Stimulated activated CD4-positive, alpha-beta T cell treated with anti-CD3 and anti-CD28 coated beads, Interleukin-15, amount 100 ng/mL, for 1 hour (primary cell): Measurements from ENCODE around the gene MRI1.
"Not testable (repeated sequence)": the region's sequence is repeated elsewhere in the genome, so short reads cannot be mapped to it uniquely, and the experiment has no call there.

Experiments used
- DNase-seq, 2 donors: peaks; one replicate each; pipeline ENCODE4 v3.0.0-alpha.2; 2020; ENCODE audit warnings: low read depth in 1 of 2, low spot score in 1 of 2

Gene MRI1

GRCh38 chr19:13758795-13759194 is 5.5 kb upstream of the MRI1 start:
- no peak for DNase-seq

GRCh38 chr19:13761423-13761822 is 2.9 kb upstream of the MRI1 start:
- no peak for DNase-seq

GRCh38 chr19:13762635-13763235 is 1.6 kb upstream of the MRI1 start:
- DNase-seq = no peak

- no peak for DNase-seq
Observed at GRCh38 chr19:13763265-13763664, 1.1 kb upstream of the MRI1 start.

- no peak for DNase-seq
Observed at GRCh38 chr19:13764821-13765394, 586 bp downstream of the MRI1 start.

- DNase-seq = no peak
Observed at GRCh38 chr19:13765395-13766094, 1.2 kb downstream of the MRI1 start.

- no peak for DNase-seq
Observed at GRCh38 chr19:13766095-13766481, 1.8 kb downstream of the MRI1 start.

GRCh38 chr19:13768510-13768909 is 4.2 kb downstream of the MRI1 start:
- DNase-seq = no peak

- DNase-seq = no peak
Observed at GRCh38 chr19:13770013-13770635, 5.8 kb downstream of the MRI1 start.

- peak; percentile 64 to 78 for DNase-seq
Observed at GRCh38 chr19:13774217-13775191, 10.2 kb downstream of the MRI1 start, which contains the start of gene C19orf53. TSS of gene C19orf53 (plus strand) at chr19:13774456. CDS start at chr19:13774478, 22 bp downstream.

- DNase-seq = no peak
Observed at GRCh38 chr19:13778398-13778797, 14.1 kb downstream of the MRI1 start.

GRCh38 chr19:13778847-13779246 is 14.5 kb downstream of the MRI1 start:
- no peak for DNase-seq

- DNase-seq = not testable (repeated sequence)
Observed at GRCh38 chr19:13779794-13780193, 15.5 kb downstream of the MRI1 start.

GRCh38 chr19:13781547-13781946 is 17.2 kb downstream of the MRI1 start:
- no peak for DNase-seq

- no peak for DNase-seq
Observed at GRCh38 chr19:13782537-13782936, 18.2 kb downstream of the MRI1 start.

GRCh38 chr19:13783565-13784500 is 19.5 kb downstream of the MRI1 start:
- DNase-seq = no peak

GRCh38 chr19:13784731-13785452 is 20.6 kb downstream of the MRI1 start:
- peak; percentile 48 to 60 for DNase-seq

- no peak for DNase-seq
Observed at GRCh38 chr19:13788991-13789390, 24.7 kb downstream of the MRI1 start.

GRCh38 chr19:13790354-13790753 is 26.0 kb downstream of the MRI1 start:
- no peak for DNase-seq
